Neural progenitor cell (in vitro differentiated cells): ENCODE results near the gene SPIRE1.

Experiments
- CTCF ChIP-seq: fragments of 200-600 bp; sonication (generic); IDR thresholded peaks from 2 replicates; pipeline ENCODE4 v1.5.1; 2017; ENCODE audit warnings: antibody characterized with exemption, mild to moderate bottlenecking
- EZH2 ChIP-seq: fragments of 200-600 bp; sonication (generic); IDR thresholded peaks from 2 replicates; pipeline ENCODE4 v1.6.1; 2017; ENCODE audit warnings: antibody characterized with exemption, mild to moderate bottlenecking, moderate library complexity
- EZH2phosphoT487 ChIP-seq: fragments of 200-600 bp; sonication (generic); IDR thresholded peaks from 2 replicates; pipeline ENCODE4 v1.6.1; 2017; ENCODE audit warnings: antibody characterized with exemption

GRCh38 chr18:12455496-12455895 lies 202.4 kb downstream of the SPIRE1 start:
- no peak for TF ChIP-seq CTCF
- no peak for TF ChIP-seq EZH2
- TF ChIP-seq EZH2phosphoT487: no peak
